CD4-positive, alpha-beta T cell (primary cell): ENCODE data around the gene CAMK2N1. TPM values are rescaled to one million over a fixed set of nuclear protein-coding genes. Genes with fewer than 3 reads are reported as not detected.
A peak's percentile ranks its signal among the peaks of the same experiment; 100 is the strongest.

Experiments
- ATAC-seq: fragments of 200-7000 bp; cut with Tn5 transposase; one replicate; pipeline ENCODE4 v1.10.0; 2022; ENCODE audit warnings: mild to moderate bottlenecking; ENCODE audit not compliant: poor library complexity
- CTCF ChIA-PET: fragments of 350-600 bp; sonication (Branson Sonifier 250); formaldehyde crosslinking; loops from one replicate; lab custom pipeline; 2021; ENCODE audit warnings: antibody characterized with exemption, inconsistent platforms; lab: Charles Lee
- POLR2A ChIA-PET: fragments of 350-600 bp; sonication (Branson Sonifier 250); formaldehyde crosslinking; loops from one replicate; lab custom pipeline; 2021; ENCODE audit warnings: antibody characterized with exemption, inconsistent platforms; lab: Charles Lee
- DNase-seq, 14 experiments: peaks; one replicate each; pipeline ENCODE4 v3.0.0-alpha.2; 2013 to 2020; ENCODE audit warnings: mixed read lengths in 2 of 14
- H3K27ac ChIP-seq, 2 donors: one replicate each; pipeline versions ENCODE4 v1.5.1 to v1.7.0; 2013; ENCODE audit warnings: low read length in 2 of 2, low read depth in 1 of 2, mild to moderate bottlenecking in 1 of 2
- H3K27me3 ChIP-seq, 2 experiments: 1 replicate in 1 of 2; 2 replicates in 1 of 2; pipeline versions ENCODE4 v1.6.1 to v1.7.0; 2013; ENCODE audit warnings: low read length in 2 of 2, control low read depth in 1 of 2, mild to moderate bottlenecking in 1 of 2, moderate library complexity in 1 of 2; ENCODE audit not compliant: insufficient read depth in 2 of 2, control insufficient read depth in 1 of 2
- H3K36me3 ChIP-seq: one replicate; pipeline ENCODE4 v1.6.1; 2013; ENCODE audit warnings: low read length, control low read depth; ENCODE audit not compliant: insufficient read depth
- H3K4me1 ChIP-seq: one replicate; pipeline ENCODE4 v1.6.1; 2013; ENCODE audit warnings: low read length, control low read depth; ENCODE audit not compliant: insufficient read depth
- H3K4me3 ChIP-seq: one replicate; pipeline ENCODE4 v1.5.1; 2013; ENCODE audit warnings: mild to moderate bottlenecking, low read length, moderate library complexity
- H3K9me3 ChIP-seq, 2 experiments: 1 replicate in 1 of 2; 2 replicates in 1 of 2; pipeline versions ENCODE4 v1.6.1 to v1.7.0; 2013; ENCODE audit warnings: low read length in 2 of 2, mild to moderate bottlenecking in 2 of 2, control low read depth in 1 of 2, moderate library complexity in 1 of 2; ENCODE audit not compliant: control insufficient read depth in 1 of 2, insufficient read depth in 1 of 2
- H3K27ac Mint-ChIP-seq: one replicate; pipeline ENCODE4 v1.8.0; 2020; ENCODE audit warnings: mixed read lengths
- H3K27me3 Mint-ChIP-seq: one replicate; pipeline ENCODE4 v1.8.0; 2021; ENCODE audit warnings: mixed read lengths
- H3K36me3 Mint-ChIP-seq: one replicate; pipeline ENCODE4 v1.8.0; 2021; ENCODE audit warnings: low read depth, mixed read lengths
- H3K4me1 Mint-ChIP-seq: one replicate; pipeline ENCODE4 v1.8.0; 2021; ENCODE audit warnings: low read depth, mixed read lengths
- H3K4me3 Mint-ChIP-seq: one replicate; pipeline ENCODE4 v1.8.0; 2020; ENCODE audit warnings: mild to moderate bottlenecking, mixed read lengths
- H3K9me3 Mint-ChIP-seq: one replicate; pipeline ENCODE4 v1.8.0; 2020; ENCODE audit warnings: mixed read lengths
- CTCF ChIP-seq: fragments of 200-600 bp; IDR thresholded peaks from one replicate; pipeline ENCODE4 v1.8.0; 2022; ENCODE audit warnings: antibody characterized with exemption, mild to moderate bottlenecking
- intact Hi-C, 2 experiments: fragments of 100-400 bp; cut with DNase I in 1 of 2; cut with micrococcal nuclease in 1 of 2; formaldehyde crosslinking; loops; one replicate each; pipeline versions ENCODE4 v1.15.1 to v1.9.0; 2023 to 2025; cut with DNase I, micrococcal nuclease
- total RNA-seq, 174 experiments: library from RNA in 2 of 174; stranded (reverse) in 2 of 174; gene quantifications; one replicate each; pipeline ENCODE4 v1.2.3 and lab custom pipeline; 2021 to 2026

CAMK2N1 gene
- total RNA-seq, 2 experiments from 2014 or later: 2.3 TPM

GRCh38 chr1:20472860-20473711, 12.9 kb downstream of the CAMK2N1 start:
- DNase-seq (peak in 3 of 14 experiments; percentile 16 to 42 (median 26)), ATAC-seq (no peak)
- ChIA-PET POLR2A (no interaction called here), CTCF (no interaction called here)
- peaks cover 46 to 49% of the 10 kb centered on the region in 2 experiments for H3K27me3 ChIP-seq
- no peak overlapping the region for H3K4me3 ChIP-seq
- peaks cover 9% of the 10 kb centered on the region for H3K4me1 ChIP-seq
- no peak overlapping the region for H3K27ac ChIP-seq
- H3K36me3 ChIP-seq: no peaks in the 10 kb centered on the region
- no peaks in the 10 kb centered on the region for H3K4me1 Mint-ChIP-seq
- peaks cover 88% of the 10 kb centered on the region for H3K27me3 Mint-ChIP-seq
- intact Hi-C loops: no loop called here
- H3K4me3 Mint-ChIP-seq: no peak overlapping the region
- H3K9me3 Mint-ChIP-seq: no peaks in the 10 kb centered on the region
- H3K9me3 ChIP-seq: peaks cover 0 to 8% of the 10 kb centered on the region in 2 experiments
- no peak for TF ChIP-seq CTCF
- H3K27ac Mint-ChIP-seq: no peak overlapping the region
- H3K36me3 Mint-ChIP-seq: no peaks in the 10 kb centered on the region

- Mint-ChIP-seq H3K36me3 (no peaks in the 10 kb centered on the region), H3K4me3 (no peak overlapping the region), H3K27ac (no peak overlapping the region), H3K4me1 (no peaks in the 10 kb centered on the region), H3K9me3 (no peaks in the 10 kb centered on the region), H3K27me3 (peaks cover 88% of the 10 kb centered on the region)
- peaks cover 9% of the 10 kb centered on the region for H3K4me1 ChIP-seq
- H3K4me3 ChIP-seq: no peak overlapping the region
- intact Hi-C loops: no loop called here
- H3K27ac ChIP-seq: no peak overlapping the region
- ATAC-seq (no peak), DNase-seq (no peak)
- TF ChIP-seq CTCF: no peak
- peaks cover 41 to 46% of the 10 kb centered on the region in 2 experiments for H3K27me3 ChIP-seq
- H3K9me3 ChIP-seq: peaks cover 0 to 8% of the 10 kb centered on the region in 2 experiments
- POLR2A ChIA-PET: no interaction called here
- CTCF ChIA-PET: no interaction called here
- H3K36me3 ChIP-seq: no peaks in the 10 kb centered on the region
Observed at GRCh38 chr1:20472121-20472520, 13.9 kb downstream of the CAMK2N1 start.

- Histone ChIP-seq H3K36me3 (no peaks in the 10 kb centered on the region), H3K9me3 (no peaks in the 10 kb centered on the region), H3K27me3 (peaks cover 26 to 34% of the 10 kb centered on the region in 2 experiments), H3K4me1 (no peaks in the 10 kb centered on the region), H3K4me3 (no peak overlapping the region), H3K27ac (no peak overlapping the region)
- Mint-ChIP-seq H3K9me3 (no peaks in the 10 kb centered on the region), H3K36me3 (no peaks in the 10 kb centered on the region), H3K27ac (no peak overlapping the region), H3K4me3 (no peak overlapping the region), H3K27me3 (peaks cover 84% of the 10 kb centered on the region), H3K4me1 (no peaks in the 10 kb centered on the region)
- POLR2A ChIA-PET: no interaction called here
- CTCF ChIA-PET: no interaction called here
- no peak for ATAC-seq
- no peak for TF ChIP-seq CTCF
- intact Hi-C loops: no loop called here
- DNase-seq: no peak
Observed at GRCh38 chr1:20470194-20470593, 15.8 kb downstream of the CAMK2N1 start.
